Activated CD8-positive, alpha-beta T cell treated with anti-CD3 and anti-CD28 coated beads, Interleukin-2, amount 10 ng/mL, durations not matched to agents 7 days and 5 days (primary cell): Measurements from ENCODE around the gene SPDYE5. TPM values are rescaled to one million over a fixed set of nuclear protein-coding genes. Genes with fewer than 3 reads are reported as not detected.
"Not testable (repeated sequence)": the region's sequence is repeated elsewhere in the genome, so short reads cannot be mapped to it uniquely, and the experiment has no call there.

Source experiments
- ATAC-seq: fragments of 150-1000 bp; cut with Tn5 transposase; one replicate; pipeline ENCODE4 v1.10.0; 2021; ENCODE audit warnings: moderate library complexity
- CTCF ChIA-PET: fragments of 350-600 bp; sonication (Branson Sonifier 250); formaldehyde crosslinking; loops from one replicate; lab custom pipeline; 2021; ENCODE audit warnings: antibody characterized with exemption; lab: Charles Lee
- POLR2A ChIA-PET: fragments of 350-600 bp; sonication (Branson Sonifier 250); formaldehyde crosslinking; loops from one replicate; lab custom pipeline; 2021; ENCODE audit warnings: antibody characterized with exemption; lab: Charles Lee
- DNase-seq: peaks from one replicate; pipeline ENCODE4 v3.0.0-alpha.2; 2020
- H3K27ac Mint-ChIP-seq: one replicate; pipeline ENCODE4 v1.8.0; 2021; ENCODE audit warnings: mild to moderate bottlenecking, mixed read lengths
- H3K27me3 Mint-ChIP-seq: one replicate; pipeline ENCODE4 v1.8.0; 2021; ENCODE audit warnings: low read depth, mixed read lengths
- H3K36me3 Mint-ChIP-seq: one replicate; pipeline ENCODE4 v1.8.0; 2021; ENCODE audit warnings: low read depth, mixed read lengths
- H3K4me1 Mint-ChIP-seq: one replicate; pipeline ENCODE4 v1.8.0; 2021; ENCODE audit warnings: low read depth, mixed read lengths
- H3K4me3 Mint-ChIP-seq: one replicate; pipeline ENCODE4 v1.8.0; 2021; ENCODE audit warnings: mild to moderate bottlenecking, mixed read lengths
- H3K9me3 Mint-ChIP-seq: one replicate; pipeline ENCODE4 v1.8.0; 2022; ENCODE audit warnings: mixed read lengths; ENCODE audit not compliant: insufficient read depth
- total RNA-seq, 2 experiments: library from RNA; stranded (reverse); gene quantifications; one replicate each; pipeline ENCODE4 v1.2.3, GENCODE V29; 2021

Gene SPDYE5
- total RNA-seq, 2 experiments from 2014 or later, result not detected

DNA sequence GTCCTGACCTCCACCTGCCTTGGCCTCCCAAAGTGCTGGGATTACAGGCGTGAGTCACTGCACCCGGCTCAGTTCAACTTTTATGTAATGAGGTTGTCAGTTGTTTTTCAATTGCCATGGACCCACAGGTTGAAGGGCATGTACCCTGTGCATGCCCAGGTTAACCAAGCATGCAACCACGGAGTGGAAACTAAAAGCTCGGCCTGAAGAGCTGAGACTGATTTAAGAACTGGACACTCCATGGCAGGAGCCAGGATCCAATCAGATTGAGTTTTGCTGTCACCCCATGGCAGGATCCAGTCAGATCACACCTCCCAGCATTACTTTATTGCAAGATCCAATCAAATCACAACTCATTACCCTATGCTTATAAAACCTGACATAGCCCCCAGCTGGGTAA lies 16.9 kb downstream of the SPDYE5 start:
- H3K4me3 Mint-ChIP-seq, POLR2A ChIA-PET, DNase-seq, H3K9me3 Mint-ChIP-seq, H3K27me3 Mint-ChIP-seq, ATAC-seq, CTCF ChIA-PET, H3K36me3 Mint-ChIP-seq, H3K27ac Mint-ChIP-seq, H3K4me1 Mint-ChIP-seq: not testable (repeated sequence)

DNA sequence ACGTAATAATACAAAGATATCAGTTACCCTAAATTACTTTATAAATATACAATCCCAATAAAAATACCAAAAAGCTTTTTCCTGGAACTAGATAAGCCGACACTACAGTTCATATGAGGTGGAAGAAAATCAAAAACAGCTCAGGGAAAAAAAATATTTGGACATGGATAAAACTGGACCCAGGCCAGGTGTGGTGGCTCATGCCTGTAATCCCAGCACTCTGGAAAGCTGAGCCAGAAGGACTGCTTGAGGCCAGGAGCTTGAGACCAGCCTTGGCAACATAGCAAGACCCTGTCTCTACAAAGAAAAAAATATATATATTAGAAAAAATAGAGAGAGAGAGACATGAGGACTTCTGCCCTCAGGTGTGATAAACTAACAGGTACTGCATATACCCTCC lies 26.7 kb downstream of the SPDYE5 start:
- H3K4me1 Mint-ChIP-seq, H3K4me3 Mint-ChIP-seq, POLR2A ChIA-PET, ATAC-seq, DNase-seq, H3K27me3 Mint-ChIP-seq, H3K27ac Mint-ChIP-seq, CTCF ChIA-PET: not testable (repeated sequence)
- Mint-ChIP-seq H3K9me3 (peaks cover 19% of the 10 kb centered on the region), H3K36me3 (peaks cover 51% of the 10 kb centered on the region)

- DNase-seq, H3K27me3 Mint-ChIP-seq, H3K27ac Mint-ChIP-seq, POLR2A ChIA-PET, CTCF ChIA-PET, H3K4me3 Mint-ChIP-seq, ATAC-seq: not testable (repeated sequence)
- Mint-ChIP-seq H3K4me1 (peaks cover 16% of the 10 kb centered on the region), H3K36me3 (peaks cover 70% of the 10 kb centered on the region), H3K9me3 (peaks cover 19% of the 10 kb centered on the region)
Observed at GRCh38 chr7:75521727-75522126, 29.6 kb downstream of the SPDYE5 start.

DNA sequence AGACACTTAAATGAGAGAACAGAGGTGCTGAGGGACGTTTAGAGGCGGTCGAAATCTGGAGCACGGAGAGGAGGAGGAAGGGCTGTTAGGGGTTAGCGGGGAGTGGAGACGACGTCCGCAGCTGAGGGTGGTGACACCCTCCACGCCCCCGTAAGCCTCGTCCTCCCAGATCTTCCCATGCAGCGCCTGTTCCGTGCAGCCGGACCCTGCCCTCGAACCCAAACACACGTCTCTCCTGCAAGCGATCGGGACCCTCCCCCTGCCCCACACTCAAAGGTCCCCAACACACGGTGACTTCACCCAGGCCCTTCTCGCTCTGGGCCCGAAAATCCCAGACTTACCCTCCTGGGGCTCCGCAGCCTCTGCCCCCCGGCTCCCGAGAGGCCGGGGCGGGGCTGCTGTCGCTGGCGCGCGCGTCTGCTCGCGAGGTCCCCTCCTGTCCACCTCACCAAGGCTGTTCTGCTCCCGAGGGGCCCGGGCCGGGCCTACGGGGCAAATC lies 35.2 kb downstream of the SPDYE5 start:
- DNase-seq, result peak; percentile 28
- H3K27me3 Mint-ChIP-seq, H3K9me3 Mint-ChIP-seq, ATAC-seq, CTCF ChIA-PET: not testable (repeated sequence)
- Mint-ChIP-seq H3K4me1 (peaks cover 22% of the 10 kb centered on the region), H3K4me3 (peak overlapping the region; percentile 94), H3K36me3 (peaks cover 40% of the 10 kb centered on the region), H3K27ac (peak overlapping the region; percentile 94)
- POLR2A ChIA-PET, result interaction anchor here (1.2 kb wide), 1 partner anchor 212 kb away, joined by 3 read pairs; no protein-coding TSS in a partner anchor

- Mint-ChIP-seq H3K27ac (no peak overlapping the region), H3K9me3 (no peaks in the 10 kb centered on the region), H3K36me3 (peaks cover 7% of the 10 kb centered on the region), H3K27me3 (no peaks in the 10 kb centered on the region), H3K4me3 (no peak overlapping the region), H3K4me1 (peaks cover 9% of the 10 kb centered on the region)
- POLR2A ChIA-PET, result no interaction called here
- CTCF ChIA-PET, result interaction anchor here (0.6 kb wide), 1 partner anchor 1868 kb away, joined by 3 read pairs; no protein-coding TSS in a partner anchor
- DNase-seq, result no peak
- no peak for ATAC-seq
Observed at GRCh38 chr7:75531359-75531821, 39.3 kb downstream of the SPDYE5 start.

DNA sequence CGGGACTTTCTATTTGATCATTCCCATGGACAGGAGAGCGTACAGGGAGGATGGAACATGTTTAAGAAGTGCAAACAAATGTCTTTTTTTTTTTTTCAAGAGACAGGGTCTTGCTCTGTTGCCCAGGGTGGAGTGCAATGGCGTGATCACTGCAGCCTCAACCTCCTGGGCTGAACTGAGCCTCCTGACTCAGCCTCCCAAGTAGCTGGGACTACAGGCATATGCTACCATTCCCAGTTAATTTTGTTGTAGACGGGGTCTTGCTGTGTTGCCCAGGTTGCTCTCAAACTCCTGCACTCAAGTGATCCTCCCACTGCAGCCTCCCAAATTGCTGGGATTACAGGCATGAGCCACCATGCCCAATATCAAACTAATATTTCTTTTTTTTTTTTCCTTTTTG lies 40.5 kb downstream of the SPDYE5 start:
- ATAC-seq, result no peak
- Mint-ChIP-seq H3K4me3 (no peak overlapping the region), H3K36me3 (no peaks in the 10 kb centered on the region), H3K27ac (no peak overlapping the region), H3K9me3 (no peaks in the 10 kb centered on the region), H3K4me1 (peaks cover 4% of the 10 kb centered on the region), H3K27me3 (no peaks in the 10 kb centered on the region)
- DNase-seq, result no peak
- ChIA-PET CTCF (no interaction called here), POLR2A (no interaction called here)

- CTCF ChIA-PET, result interaction anchor here (1.5 kb wide), 1 partner anchor 229 kb away, joined by 4 read pairs; no protein-coding TSS in a partner anchor
Observed at GRCh38 chr7:75533926-75534325, 41.8 kb downstream of the SPDYE5 start.

GRCh38 chr7:75534727-75535307 lies 42.7 kb downstream of the SPDYE5 start:
- H3K9me3 Mint-ChIP-seq, result no peaks in the 10 kb centered on the region
- H3K4me3 Mint-ChIP-seq, result no peak overlapping the region
- H3K27me3 Mint-ChIP-seq, result no peaks in the 10 kb centered on the region
- DNase-seq (no peak), ATAC-seq (no peak)
- ChIA-PET POLR2A (no interaction called here), CTCF (interaction anchor here (1.5 kb wide), 1 partner anchor 228 kb away, joined by 4 read pairs; no protein-coding TSS in a partner anchor)
- no peaks in the 10 kb centered on the region for H3K4me1 Mint-ChIP-seq
- H3K27ac Mint-ChIP-seq, result no peak overlapping the region
- H3K36me3 Mint-ChIP-seq, result no peaks in the 10 kb centered on the region

More at GRCh38 chr7:75533926-75534325, 41.8 kb downstream of the SPDYE5 start:
- POLR2A ChIA-PET, result no interaction called here
- Mint-ChIP-seq H3K4me3 (no peak overlapping the region), H3K27ac (no peak overlapping the region), H3K9me3 (no peaks in the 10 kb centered on the region), H3K4me1 (no peaks in the 10 kb centered on the region), H3K27me3 (no peaks in the 10 kb centered on the region), H3K36me3 (no peaks in the 10 kb centered on the region)
- no peak for ATAC-seq
- DNase-seq, result no peak

DNA sequence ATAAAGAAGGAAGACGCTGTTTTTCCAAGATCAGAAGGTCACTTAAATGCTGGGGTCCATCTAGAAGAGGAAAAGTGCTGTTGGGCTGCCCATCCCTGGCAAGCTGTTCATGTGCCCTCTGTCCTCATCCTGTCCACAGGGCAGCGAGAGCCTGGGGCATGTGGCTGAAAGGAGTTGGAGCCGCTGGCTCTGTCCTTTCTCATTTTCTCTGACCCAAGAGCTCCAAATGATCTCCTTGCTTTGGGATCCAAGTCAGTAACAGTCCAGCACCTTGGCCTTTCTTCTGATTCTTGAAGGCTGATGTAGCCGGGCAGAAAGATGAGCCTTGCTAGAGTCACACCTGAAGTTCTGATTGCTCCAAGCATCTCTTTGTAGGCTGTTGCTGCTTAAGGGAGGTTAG lies 44.4 kb downstream of the SPDYE5 start:
- H3K36me3 Mint-ChIP-seq, result no peaks in the 10 kb centered on the region
- CTCF ChIA-PET, result interaction anchor here (0.8 kb wide), 1 partner anchor 18 kb away, joined by 3 read pairs; no protein-coding TSS in a partner anchor
- POLR2A ChIA-PET, result no interaction called here
- H3K4me1 Mint-ChIP-seq, result no peaks in the 10 kb centered on the region
- ATAC-seq, result no peak
- no peak overlapping the region for H3K4me3 Mint-ChIP-seq
- no peaks in the 10 kb centered on the region for H3K9me3 Mint-ChIP-seq
- peak; percentile 12 for DNase-seq
- no peaks in the 10 kb centered on the region for H3K27me3 Mint-ChIP-seq
- H3K27ac Mint-ChIP-seq, result no peak overlapping the region

DNA sequence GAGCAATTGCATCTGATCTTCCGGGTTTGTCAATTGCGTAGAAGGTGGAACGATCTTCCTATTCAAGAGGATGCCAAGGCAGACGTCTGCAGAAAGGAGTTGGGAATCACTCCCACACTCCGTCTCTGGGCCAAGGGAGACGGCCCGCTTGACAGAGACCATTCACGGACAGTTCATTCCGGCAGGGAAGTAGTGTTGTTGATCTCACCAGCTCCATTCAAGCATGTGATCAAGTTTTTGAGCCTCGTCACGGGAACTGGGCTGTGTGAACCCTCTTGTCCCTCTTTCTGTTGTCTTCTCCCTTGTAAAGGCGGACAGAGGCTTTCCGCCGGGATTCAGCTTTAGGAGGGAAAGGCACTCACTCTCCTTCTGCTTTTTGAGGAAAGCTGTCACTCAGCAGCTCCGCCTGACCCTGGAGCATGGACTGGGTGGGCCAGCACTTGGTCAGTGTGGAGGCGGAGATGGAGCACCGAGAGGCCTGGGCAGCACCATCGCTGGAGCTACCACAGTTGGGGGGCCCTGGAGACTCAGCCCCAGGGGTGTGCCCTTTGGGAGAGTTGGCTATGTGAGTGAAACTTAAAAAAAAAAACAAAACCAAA lies 44.9 kb downstream of the SPDYE5 start:
- no peak overlapping the region for H3K4me3 Mint-ChIP-seq
- no peak for ATAC-seq
- ChIA-PET CTCF (interaction anchor here (0.8 kb wide), 1 partner anchor 18 kb away, joined by 3 read pairs; no protein-coding TSS in a partner anchor), POLR2A (no interaction called here)
- no peaks in the 10 kb centered on the region for H3K36me3 Mint-ChIP-seq
- DNase-seq, result peak; percentile 12
- no peaks in the 10 kb centered on the region for H3K4me1 Mint-ChIP-seq
- H3K27ac Mint-ChIP-seq, result no peak overlapping the region
- H3K27me3 Mint-ChIP-seq, result no peaks in the 10 kb centered on the region
- no peaks in the 10 kb centered on the region for H3K9me3 Mint-ChIP-seq

DNA sequence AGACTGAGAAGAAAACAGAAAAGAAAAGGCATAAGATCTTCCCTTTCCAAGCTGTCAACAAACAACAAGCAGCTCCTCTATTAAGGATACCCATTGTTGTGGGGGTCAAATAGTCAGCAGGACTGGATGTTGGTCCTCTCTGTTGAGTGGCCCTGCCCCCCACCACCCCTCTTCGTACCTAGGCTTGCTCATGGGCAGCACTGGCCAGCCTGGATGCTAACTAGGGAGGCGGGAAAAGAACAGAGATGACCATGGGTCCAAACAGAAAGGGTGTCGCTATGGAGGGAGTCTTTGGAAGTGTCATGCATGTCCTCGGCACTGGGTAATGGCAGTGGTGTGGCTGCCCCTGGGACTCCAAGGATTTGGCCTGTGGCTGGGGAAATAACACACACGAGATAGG lies 45.6 kb downstream of the SPDYE5 start:
- ChIA-PET CTCF (no interaction called here), POLR2A (no interaction called here)
- H3K4me1 Mint-ChIP-seq, result no peaks in the 10 kb centered on the region
- no peak overlapping the region for H3K27ac Mint-ChIP-seq
- no peaks in the 10 kb centered on the region for H3K36me3 Mint-ChIP-seq
- H3K9me3 Mint-ChIP-seq, result no peaks in the 10 kb centered on the region
- ATAC-seq (no peak), DNase-seq (peak; percentile 5)
- H3K4me3 Mint-ChIP-seq, result no peak overlapping the region
- no peaks in the 10 kb centered on the region for H3K27me3 Mint-ChIP-seq
